Peyer's patch (tissue), 4 donors: ENCODE results near the gene FAM228B. TPM values are rescaled to one million over a fixed set of nuclear protein-coding genes. Genes with fewer than 3 reads are reported as not detected.

ENCODE experiments used
- DNase-seq, 3 donors: peaks; one replicate each; pipeline ENCODE4 v3.0.0-alpha.2; 2017 to 2019
- H3K27ac ChIP-seq, 4 donors: fragments of 200-600 bp; sonication (generic); one replicate each; pipeline ENCODE4 v1.5.1; 2016 to 2019
- H3K27me3 ChIP-seq, 2 donors: fragments of 200-600 bp; sonication (generic); one replicate each; pipeline ENCODE4 v1.5.1; 2019
- H3K36me3 ChIP-seq, 3 donors: fragments of 200-600 bp; sonication (generic); one replicate each; pipeline ENCODE4 v1.5.1; 2016 to 2019
- H3K4me1 ChIP-seq, 4 donors: fragments of 200-600 bp; sonication (generic); one replicate each; pipeline ENCODE4 v1.5.1; 2016 to 2019
- H3K4me3 ChIP-seq, 4 donors: fragments of 200-600 bp; sonication (generic); 1 replicate in 3 of 4; 2 replicates in 1 of 4; pipeline ENCODE4 v1.5.1; 2016 to 2019; ENCODE audit warnings: mild to moderate bottlenecking in 1 of 4
- H3K9me3 ChIP-seq, 4 donors: fragments of 200-600 bp; sonication (generic); one replicate each; pipeline ENCODE4 v1.5.1; 2016 to 2019; ENCODE audit warnings: mild to moderate bottlenecking in 1 of 4
- POLR2A ChIP-seq, 2 donors: fragments of 450-650 bp; IDR thresholded peaks; one replicate each; pipeline ENCODE4 v1.5.1; 2017; ENCODE audit warnings: antibody characterized with exemption in 2 of 2, mild to moderate bottlenecking in 2 of 2, moderate library complexity in 2 of 2
- total RNA-seq, 4 donors: library from RNA; depleted of rRNA; stranded (reverse); fragments of >200 nt; gene quantifications; one replicate each; pipeline ENCODE4 v1.1.0, GENCODE V29; 2016
- TF ChIP-seq, protein P1 (sequence below), 6 experiments: fragments of 450-650 bp in 4 of 6; fragments of 200-600 bp in 2 of 6; sonication (generic) in 1 of 6; IDR thresholded peaks; one replicate each; pipeline ENCODE4 v1.5.1; 2017 to 2019; ENCODE audit warnings: antibody characterized with exemption in 6 of 6, mild to moderate bottlenecking in 3 of 6, moderate library complexity in 1 of 6

FAM228B gene
- total RNA-seq, 4 donors from 2014 or later = 6.0 to 35.5 (median 9.1) TPM

DNA sequence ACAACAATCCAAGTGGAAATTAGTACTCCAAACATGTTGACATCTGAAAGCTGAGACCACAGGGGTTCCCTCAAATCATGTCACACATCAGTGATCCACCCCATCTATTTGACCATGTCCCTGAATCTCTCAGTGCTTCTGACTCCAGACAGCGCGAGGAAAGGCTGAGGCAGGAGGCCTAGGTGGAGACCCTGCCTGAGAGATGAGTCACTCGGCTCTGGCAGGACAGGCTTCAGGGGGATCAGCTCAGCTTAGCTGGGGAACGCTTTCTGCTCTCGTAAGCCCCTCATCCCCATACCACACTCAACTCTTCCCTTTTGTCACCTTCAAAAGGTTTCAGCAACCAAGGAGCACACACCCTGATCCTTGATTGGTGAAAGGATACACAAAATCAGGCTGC is 45.8 kb downstream of the FAM228B start:
- no peak overlapping the region for H3K4me3 ChIP-seq
- H3K9me3 ChIP-seq = no peaks in the 10 kb centered on the region
- no peaks in the 10 kb centered on the region for H3K27me3 ChIP-seq
- TF ChIP-seq, protein P1, sequence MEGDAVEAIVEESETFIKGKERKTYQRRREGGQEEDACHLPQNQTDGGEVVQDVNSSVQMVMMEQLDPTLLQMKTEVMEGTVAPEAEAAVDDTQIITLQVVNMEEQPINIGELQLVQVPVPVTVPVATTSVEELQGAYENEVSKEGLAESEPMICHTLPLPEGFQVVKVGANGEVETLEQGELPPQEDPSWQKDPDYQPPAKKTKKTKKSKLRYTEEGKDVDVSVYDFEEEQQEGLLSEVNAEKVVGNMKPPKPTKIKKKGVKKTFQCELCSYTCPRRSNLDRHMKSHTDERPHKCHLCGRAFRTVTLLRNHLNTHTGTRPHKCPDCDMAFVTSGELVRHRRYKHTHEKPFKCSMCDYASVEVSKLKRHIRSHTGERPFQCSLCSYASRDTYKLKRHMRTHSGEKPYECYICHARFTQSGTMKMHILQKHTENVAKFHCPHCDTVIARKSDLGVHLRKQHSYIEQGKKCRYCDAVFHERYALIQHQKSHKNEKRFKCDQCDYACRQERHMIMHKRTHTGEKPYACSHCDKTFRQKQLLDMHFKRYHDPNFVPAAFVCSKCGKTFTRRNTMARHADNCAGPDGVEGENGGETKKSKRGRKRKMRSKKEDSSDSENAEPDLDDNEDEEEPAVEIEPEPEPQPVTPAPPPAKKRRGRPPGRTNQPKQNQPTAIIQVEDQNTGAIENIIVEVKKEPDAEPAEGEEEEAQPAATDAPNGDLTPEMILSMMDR (IDR thresholded peaks at IDR 0.05) = no peak
- TF ChIP-seq POLR2A (IDR thresholded peaks at IDR 0.05) = no peak
- no peaks in the 10 kb centered on the region for H3K36me3 ChIP-seq
- DNase-seq = no peak
- no peak overlapping the region for H3K27ac ChIP-seq
- H3K4me1 ChIP-seq = no peaks in the 10 kb centered on the region

DNA sequence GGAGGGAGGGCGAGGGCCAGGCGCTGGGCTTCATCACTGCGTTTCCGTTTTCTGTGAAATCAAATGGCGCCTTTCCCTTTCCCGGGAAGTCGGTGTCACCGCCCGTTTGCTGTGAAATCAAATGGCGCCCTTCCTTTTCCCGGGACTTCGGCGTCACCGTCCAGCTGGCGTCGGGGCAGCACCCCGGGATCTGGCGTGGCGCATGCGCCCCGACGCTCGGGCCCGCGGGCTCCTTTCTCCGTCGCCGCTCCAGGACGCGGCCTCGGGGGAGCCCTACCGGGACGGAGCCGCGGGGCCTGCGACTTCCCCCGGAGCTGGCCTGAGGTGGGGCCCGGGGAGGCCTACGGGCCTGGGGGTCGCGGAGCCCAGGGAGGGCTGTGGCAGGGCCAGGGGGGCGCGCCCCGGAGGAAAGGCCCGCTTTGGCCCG is 51.6 kb downstream of the FAM228B start, which contains the start of gene FAM228A:
Gene FAM228A, plus strand, starts transcription at position 203 of the 427 bp plus-strand sequence. CDS start 428 bp downstream, outside the sequence.
- H3K27me3 ChIP-seq = no peaks in the 10 kb centered on the region
- no peak for TF ChIP-seq POLR2A (IDR thresholded peaks at IDR 0.05)
- TF ChIP-seq, protein P1 (IDR thresholded peaks at IDR 0.05) = no peak
- H3K4me3 ChIP-seq = no peak within 1 kb of the TSS
- no peaks in the 10 kb centered on the region for H3K36me3 ChIP-seq
- no peak within 1 kb of the TSS for H3K27ac ChIP-seq
- no peak for DNase-seq
- H3K4me1 ChIP-seq = no peaks in the 10 kb centered on the region
- no peaks in the 10 kb centered on the region for H3K9me3 ChIP-seq

DNA sequence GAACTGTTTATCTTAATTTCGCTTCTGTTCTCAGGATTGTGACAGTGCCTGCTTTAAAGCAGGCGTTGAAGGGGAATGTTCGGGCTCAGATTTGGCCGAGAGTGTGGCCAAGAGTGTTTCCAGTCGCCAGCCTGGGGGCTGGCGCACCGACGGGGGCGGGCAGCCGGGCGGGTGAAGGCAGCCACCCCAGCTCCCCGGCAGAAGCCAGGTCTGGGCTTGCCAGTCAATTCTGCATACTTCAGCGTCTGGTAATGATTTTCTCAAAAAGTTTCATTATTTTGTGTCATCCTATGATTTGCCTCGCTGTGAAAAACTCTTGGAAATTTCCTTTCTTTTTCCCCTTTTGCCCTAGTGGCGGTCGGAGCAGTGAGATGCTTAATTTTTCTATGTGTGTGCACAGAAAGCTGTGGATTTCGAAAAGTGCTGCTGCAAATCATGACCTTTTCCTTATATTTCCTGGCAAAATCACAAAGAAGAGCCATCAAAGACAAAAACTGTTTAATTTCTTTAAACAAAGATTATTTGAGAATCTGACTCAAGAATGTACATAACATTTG is 52.4 kb downstream of the FAM228B start:
- TF ChIP-seq POLR2A (IDR thresholded peaks at IDR 0.05) = no peak
- TF ChIP-seq, protein P1 (IDR thresholded peaks at IDR 0.05) = no peak
- no peaks in the 10 kb centered on the region for H3K36me3 ChIP-seq
- H3K27me3 ChIP-seq = no peaks in the 10 kb centered on the region
- H3K4me1 ChIP-seq = no peaks in the 10 kb centered on the region
- H3K9me3 ChIP-seq = no peaks in the 10 kb centered on the region
- H3K27ac ChIP-seq = no peak overlapping the region
- DNase-seq = no peak
- H3K4me3 ChIP-seq = no peak overlapping the region

DNA sequence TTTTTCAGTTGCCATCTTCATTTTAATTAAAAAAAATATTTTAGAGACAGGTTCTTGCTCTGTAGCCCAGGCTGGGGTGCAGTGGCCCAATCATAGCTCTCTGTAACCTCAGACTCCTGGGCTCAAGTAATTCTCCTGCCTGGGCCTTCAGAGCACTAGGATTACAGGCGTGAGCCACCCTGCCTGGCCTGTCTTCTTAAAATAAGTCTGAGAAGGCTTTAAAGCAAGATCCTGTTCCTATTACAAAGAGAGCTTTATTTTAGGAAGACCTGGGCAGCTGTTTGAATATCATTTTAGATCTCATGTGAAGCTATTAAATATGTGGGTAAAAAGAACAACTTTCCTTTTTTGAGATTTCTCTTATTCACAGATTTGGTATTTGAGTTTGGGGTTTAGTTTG is 53.1 kb downstream of the FAM228B start:
- Histone ChIP-seq H3K4me3 (no peak overlapping the region), H3K27me3 (no peaks in the 10 kb centered on the region), H3K9me3 (no peaks in the 10 kb centered on the region), H3K4me1 (no peaks in the 10 kb centered on the region), H3K27ac (no peak overlapping the region), H3K36me3 (no peaks in the 10 kb centered on the region)
- no peak for DNase-seq
- TF ChIP-seq, protein P1 (IDR thresholded peaks at IDR 0.05) = no peak
- no peak for TF ChIP-seq POLR2A (IDR thresholded peaks at IDR 0.05)

DNA sequence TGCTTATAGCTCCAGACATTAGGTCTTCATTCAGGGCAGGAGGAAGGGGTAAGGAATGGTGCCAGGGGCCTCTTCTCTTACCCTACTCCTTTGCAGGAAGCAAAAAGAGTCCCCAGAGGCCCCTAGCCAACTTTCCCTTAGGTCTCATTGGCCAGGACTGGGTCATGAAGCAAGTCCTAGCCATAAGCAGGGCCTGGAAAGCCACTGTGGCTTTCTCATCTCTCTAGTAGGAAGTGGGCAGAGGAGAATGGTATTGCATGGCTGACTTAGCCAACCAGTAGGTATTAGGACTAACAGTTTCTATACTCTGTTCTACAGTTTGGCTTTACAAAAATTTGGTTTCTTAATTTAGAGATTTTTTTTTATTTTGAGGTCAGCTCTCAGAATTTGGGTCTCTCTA is 56.4 kb downstream of the FAM228B start:
- no peaks in the 10 kb centered on the region for H3K36me3 ChIP-seq
- H3K4me3 ChIP-seq = no peak overlapping the region
- TF ChIP-seq POLR2A (IDR thresholded peaks at IDR 0.05) = no peak
- no peaks in the 10 kb centered on the region for H3K27me3 ChIP-seq
- H3K27ac ChIP-seq = no peak overlapping the region
- no peaks in the 10 kb centered on the region for H3K9me3 ChIP-seq
- no peaks in the 10 kb centered on the region for H3K4me1 ChIP-seq
- no peak for DNase-seq

DNA sequence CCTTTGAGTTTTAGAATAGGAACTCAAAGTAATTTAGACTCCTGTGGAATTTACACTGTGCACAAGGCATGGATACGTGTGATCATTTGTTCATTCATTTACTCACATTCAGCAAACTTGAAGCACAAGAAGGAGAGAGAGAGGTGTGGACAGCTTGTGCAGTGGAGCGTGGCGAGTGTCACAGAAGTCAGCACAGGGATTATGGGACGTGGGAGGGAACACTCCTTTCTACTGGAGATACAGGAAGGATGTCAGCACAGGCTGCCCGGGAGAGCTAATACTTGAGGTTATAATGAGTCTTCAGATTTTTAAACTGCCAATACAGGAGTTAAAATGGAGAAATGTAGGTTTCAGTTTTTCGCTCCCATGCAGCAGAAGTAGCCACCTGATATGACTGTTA is 58.6 kb downstream of the FAM228B start:
- H3K36me3 ChIP-seq = no peaks in the 10 kb centered on the region
- no peaks in the 10 kb centered on the region for H3K9me3 ChIP-seq
- H3K4me1 ChIP-seq = no peaks in the 10 kb centered on the region
- no peak for DNase-seq
- no peak overlapping the region for H3K27ac ChIP-seq
- no peaks in the 10 kb centered on the region for H3K27me3 ChIP-seq
- H3K4me3 ChIP-seq = no peak overlapping the region
- no peak for TF ChIP-seq POLR2A (IDR thresholded peaks at IDR 0.05)
- TF ChIP-seq, protein P1 (IDR thresholded peaks at IDR 0.05) = no peak
